Measurements from ENCODE around the gene RNU6-1.
A peak's percentile ranks its signal among the peaks of the same experiment; 100 is the strongest.

The RNU6-1 gene

DNA sequence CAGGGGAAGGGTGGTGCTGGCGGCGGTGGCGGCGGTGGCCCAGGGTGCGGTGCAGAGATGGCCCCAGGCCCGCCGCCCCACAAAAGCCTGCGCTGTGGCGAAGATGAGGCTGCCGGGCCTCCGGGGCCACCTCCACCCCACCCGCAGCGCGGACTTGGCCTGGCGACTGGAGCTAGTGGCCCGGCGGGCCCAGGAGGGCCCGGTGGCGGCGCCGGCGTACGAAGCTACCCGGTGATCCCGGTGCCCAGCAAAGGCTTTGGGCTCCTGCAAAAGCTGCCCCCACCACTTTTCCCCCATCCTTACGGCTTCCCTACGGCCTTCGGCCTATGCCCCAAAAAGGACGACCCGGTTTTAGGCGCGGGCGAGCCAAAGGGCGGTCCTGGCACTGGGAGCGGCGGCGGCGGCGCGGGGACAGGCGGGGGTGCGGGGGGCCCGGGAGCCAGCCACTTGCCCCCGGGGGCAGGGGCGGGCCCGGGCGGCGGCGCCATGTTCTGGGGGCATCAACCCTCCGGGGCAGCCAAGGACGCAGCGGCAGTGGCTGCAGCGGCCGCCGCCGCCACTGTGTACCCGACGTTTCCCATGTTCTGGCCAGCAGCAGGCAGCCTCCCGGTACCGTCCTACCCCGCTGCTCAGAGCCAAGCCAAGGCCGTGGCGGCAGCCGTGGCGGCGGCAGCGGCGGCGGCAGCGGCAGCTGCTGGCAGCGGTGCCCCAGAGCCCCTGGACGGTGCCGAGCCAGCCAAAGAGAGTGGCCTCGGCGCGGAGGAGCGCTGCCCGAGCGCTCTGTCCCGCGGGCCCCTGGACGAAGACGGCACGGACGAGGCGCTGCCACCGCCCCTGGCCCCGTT is 12.9 kb downstream of the RNU6-1 start:
- TF ChIP-seq, protein P1, sequence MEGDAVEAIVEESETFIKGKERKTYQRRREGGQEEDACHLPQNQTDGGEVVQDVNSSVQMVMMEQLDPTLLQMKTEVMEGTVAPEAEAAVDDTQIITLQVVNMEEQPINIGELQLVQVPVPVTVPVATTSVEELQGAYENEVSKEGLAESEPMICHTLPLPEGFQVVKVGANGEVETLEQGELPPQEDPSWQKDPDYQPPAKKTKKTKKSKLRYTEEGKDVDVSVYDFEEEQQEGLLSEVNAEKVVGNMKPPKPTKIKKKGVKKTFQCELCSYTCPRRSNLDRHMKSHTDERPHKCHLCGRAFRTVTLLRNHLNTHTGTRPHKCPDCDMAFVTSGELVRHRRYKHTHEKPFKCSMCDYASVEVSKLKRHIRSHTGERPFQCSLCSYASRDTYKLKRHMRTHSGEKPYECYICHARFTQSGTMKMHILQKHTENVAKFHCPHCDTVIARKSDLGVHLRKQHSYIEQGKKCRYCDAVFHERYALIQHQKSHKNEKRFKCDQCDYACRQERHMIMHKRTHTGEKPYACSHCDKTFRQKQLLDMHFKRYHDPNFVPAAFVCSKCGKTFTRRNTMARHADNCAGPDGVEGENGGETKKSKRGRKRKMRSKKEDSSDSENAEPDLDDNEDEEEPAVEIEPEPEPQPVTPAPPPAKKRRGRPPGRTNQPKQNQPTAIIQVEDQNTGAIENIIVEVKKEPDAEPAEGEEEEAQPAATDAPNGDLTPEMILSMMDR (IDR thresholded peaks at IDR 0.05; ENCODE audit: low read depth, low read length): no peak
- in situ Hi-C loops (cut with HindIII; ENCODE audit: low sequenced_read_pairs): no loop called here
- no peak for DNase-seq (ENCODE audit: low read depth, low spot score)
- no peak overlapping the region for H3K4me3 ChIP-seq (ENCODE audit: low read depth, low read length)

DNA sequence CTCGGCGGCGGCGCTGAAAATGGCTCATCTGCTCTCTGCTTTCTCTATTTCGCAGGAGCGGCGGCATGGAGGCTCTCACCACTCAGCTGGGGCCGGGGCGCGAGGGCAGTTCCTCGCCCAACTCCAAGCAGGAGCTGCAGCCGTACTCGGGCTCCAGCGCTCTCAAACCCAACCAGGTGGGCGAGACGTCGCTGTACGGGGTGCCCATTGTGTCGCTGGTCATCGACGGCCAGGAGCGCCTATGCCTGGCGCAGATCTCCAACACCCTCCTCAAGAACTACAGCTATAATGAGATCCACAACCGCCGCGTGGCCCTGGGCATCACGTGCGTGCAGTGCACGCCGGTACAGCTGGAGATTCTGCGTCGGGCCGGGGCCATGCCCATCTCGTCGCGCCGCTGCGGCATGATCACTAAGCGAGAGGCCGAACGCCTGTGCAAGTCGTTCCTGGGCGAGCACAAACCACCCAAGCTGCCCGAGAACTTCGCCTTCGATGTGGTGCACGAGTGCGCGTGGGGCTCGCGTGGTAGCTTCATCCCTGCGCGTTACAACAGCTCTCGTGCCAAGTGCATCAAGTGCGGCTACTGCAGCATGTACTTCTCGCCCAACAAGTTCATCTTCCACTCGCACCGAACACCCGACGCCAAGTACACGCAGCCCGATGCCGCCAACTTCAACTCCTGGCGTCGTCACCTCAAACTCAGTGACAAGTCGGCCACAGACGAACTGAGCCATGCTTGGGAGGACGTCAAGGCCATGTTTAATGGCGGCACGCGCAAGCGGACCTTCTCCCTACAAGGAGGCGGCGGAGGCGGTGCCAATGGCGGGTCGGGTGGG is 13.7 kb downstream of the RNU6-1 start:
- no peak for DNase-seq (ENCODE audit: low read depth, low spot score)
- in situ Hi-C loops (cut with HindIII; ENCODE audit: low sequenced_read_pairs): no loop called here
- no peak overlapping the region for H3K4me3 ChIP-seq (ENCODE audit: low read depth, low read length)
- TF ChIP-seq, protein P1 (IDR thresholded peaks at IDR 0.05; ENCODE audit: low read depth, low read length): no peak

DNA sequence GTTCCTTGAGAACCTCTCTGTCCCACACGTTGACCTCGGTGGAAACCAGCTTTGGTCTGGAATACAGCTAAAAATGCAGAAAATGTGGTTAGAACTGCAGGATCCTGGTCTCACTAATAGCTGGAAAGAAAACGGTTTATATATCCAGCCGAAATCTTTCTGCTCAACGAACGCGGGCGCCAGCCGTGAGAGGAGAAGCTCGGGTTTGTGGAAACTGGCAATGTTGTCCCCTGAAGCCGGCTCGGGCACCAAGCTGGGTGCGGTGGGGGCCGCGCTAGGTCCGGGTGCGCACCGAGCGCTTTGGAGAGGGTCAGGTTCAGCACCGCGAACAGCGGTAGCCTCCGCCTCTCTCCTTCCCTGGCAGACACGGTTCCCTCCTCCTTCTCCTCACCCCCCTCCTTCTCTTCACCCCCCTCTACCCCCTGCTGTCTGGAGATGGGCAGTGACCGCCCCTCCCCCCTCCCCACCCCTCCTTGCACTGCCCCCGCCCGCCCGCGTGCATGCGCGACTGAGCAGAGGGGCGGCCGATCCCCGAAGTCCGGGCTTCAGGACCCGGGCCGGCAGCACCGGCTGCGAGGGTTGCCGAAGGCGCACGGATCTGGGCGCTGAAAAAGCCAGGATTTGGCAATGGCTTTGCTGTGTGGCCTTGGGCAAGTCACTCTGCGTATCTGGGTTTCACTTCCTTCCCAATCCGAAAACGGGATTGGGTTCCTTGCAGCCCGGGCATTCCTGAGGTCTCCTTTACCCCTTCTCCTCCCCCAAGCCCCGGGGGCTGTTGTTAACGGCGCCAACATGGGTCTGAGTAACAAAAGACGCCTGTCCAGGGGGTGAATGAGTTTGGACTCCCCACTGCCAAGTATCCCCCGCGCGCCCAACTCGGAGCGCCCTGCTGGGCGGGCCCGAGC is 14.6 kb downstream of the RNU6-1 start, which contains the start of gene SKOR1:
SKOR1 (plus strand) TSS at position 534 of the 905 bp plus-strand sequence; CDS start at position 628, 94 bp downstream.
- peak; percentile 26 for DNase-seq (ENCODE audit: low read depth, low spot score)
- H3K4me3 ChIP-seq (ENCODE audit: low read depth, low read length): no peak within 1 kb of the TSS
- TF ChIP-seq, protein P1 (IDR thresholded peaks at IDR 0.05; ENCODE audit: low read depth, low read length): no peak
- in situ Hi-C loops (cut with HindIII; ENCODE audit: low sequenced_read_pairs): no loop called here

DNA sequence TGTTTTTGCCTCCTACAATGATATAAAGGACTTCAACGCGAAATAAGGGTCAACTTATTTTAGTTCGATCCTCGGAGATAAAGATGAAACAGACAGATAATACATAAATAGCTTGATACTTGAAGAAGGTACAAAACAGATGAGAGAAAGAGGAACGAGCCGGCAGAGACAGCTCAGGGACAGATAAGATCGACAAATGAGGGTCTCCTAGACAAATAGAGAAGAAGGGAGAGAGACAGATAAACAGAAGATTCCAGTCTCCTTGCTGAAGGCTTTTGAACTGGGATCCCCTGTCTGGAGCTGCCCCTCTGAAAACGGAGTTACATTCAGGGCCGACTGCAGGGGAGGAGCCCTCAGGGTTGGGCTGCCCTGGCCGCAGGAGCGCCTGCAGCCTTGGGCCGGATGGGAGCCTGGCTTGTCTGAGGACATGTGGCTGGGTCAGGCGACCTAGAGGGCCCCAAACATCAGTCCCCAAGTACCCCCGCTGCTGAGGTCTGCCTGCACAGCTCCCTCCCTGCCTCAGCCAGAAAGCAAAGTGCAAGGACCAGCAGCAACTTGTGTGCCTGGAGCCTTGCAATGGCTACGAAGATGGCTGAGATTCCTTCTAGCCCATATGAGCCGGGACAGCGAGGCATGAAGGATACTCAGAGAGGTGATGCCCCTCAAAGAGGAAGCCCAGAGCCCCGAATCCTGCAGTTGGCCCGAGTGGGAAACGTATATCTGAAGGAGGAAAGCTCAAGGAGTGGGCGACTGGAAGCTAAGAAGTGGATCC is 15.5 kb downstream of the RNU6-1 start:
- in situ Hi-C loops (cut with HindIII; ENCODE audit: low sequenced_read_pairs): no loop called here
- TF ChIP-seq, protein P1 (IDR thresholded peaks at IDR 0.05; ENCODE audit: low read depth, low read length): no peak
- H3K4me3 ChIP-seq (ENCODE audit: low read depth, low read length): no peak overlapping the region
- DNase-seq (ENCODE audit: low read depth, low spot score): no peak

DNA sequence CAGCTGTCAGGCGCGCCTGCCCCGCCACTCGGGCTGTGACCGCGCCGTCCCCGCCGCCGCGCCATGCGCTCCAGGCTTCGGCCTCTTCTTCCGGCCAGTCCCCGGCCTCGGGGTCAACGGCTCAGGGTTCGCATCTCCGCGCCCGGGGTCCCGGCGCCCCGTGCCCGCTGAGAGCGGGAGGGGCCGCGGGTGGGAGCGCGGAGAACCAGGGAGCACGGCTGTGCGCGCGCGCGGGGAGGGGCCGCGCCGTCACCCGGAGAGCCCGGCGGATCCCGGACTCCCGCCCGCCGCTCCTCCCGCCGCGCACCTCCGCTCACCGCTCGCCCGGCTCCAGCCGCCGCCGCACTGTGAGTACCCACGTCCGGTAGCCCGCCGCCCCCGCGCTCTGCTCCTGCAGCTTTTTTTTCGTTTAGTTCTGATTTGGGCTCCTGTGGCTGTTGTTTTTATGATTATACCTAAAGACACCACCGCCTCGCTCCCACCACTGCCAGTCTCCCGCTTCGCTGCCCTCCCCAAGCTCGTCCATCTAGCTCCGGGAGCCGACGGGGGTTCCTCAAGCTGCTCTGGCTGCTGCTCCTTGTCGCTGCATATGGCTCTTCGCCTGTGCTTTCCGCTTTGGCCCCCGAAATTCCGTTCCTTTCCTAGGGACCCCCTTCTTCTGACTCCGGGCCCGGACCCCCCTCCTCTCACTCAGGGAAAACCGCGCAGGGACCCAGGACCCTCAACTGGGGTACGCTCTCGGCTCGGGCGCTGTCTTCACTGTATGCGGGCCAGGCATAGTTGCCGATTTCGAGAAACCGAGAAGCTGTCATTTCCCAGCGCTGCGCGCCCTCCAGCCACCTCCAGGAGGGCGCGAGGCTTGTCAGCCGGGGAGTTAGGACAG is 16.3 kb downstream of the RNU6-1 start:
- in situ Hi-C loops (cut with HindIII; ENCODE audit: low sequenced_read_pairs): no loop called here
- TF ChIP-seq, protein P1 (IDR thresholded peaks at IDR 0.05; ENCODE audit: low read depth, low read length): no peak
- DNase-seq (ENCODE audit: low read depth, low spot score): no peak
- H3K4me3 ChIP-seq (ENCODE audit: low read depth, low read length): no peak overlapping the region
